B cell (primary cell): ENCODE measurements around the gene NEUROD1. TPM values are rescaled to one million over a fixed set of nuclear protein-coding genes. Genes with fewer than 3 reads are reported as not detected.

Experiments
- ATAC-seq: fragments of 200-7000 bp; cut with Tn5 transposase; one replicate; pipeline ENCODE4 v1.10.0; 2021; ENCODE audit warnings: low read depth, mild to moderate bottlenecking, moderate number of reproducible peaks, moderate library complexity
- CTCF ChIA-PET: fragments of 350-600 bp; sonication (Branson Sonifier 250); formaldehyde crosslinking; loops from one replicate; lab custom pipeline; 2021; ENCODE audit warnings: antibody characterized with exemption, inconsistent platforms; lab: Charles Lee
- POLR2A ChIA-PET: fragments of 350-600 bp; sonication (Branson Sonifier 250); formaldehyde crosslinking; loops from one replicate; lab custom pipeline; 2021; ENCODE audit warnings: antibody characterized with exemption; lab: Charles Lee
- DNase-seq: peaks from one replicate; pipeline ENCODE4 v3.0.0; 2013
- H2AFZ ChIP-seq: 2 replicates; pipeline ENCODE4 v1.6.1; 2012; ENCODE audit warnings: mild to moderate bottlenecking, low read depth, low read length; ENCODE audit not compliant: insufficient read depth, poor library complexity, severe bottlenecking
- H3K27ac ChIP-seq, 2 donors: 1 replicate in 1 of 2; 2 replicates in 1 of 2; pipeline ENCODE4 v1.5.1; 2012 to 2013; ENCODE audit warnings: low read length in 2 of 2, mild to moderate bottlenecking in 2 of 2, moderate library complexity in 1 of 2
- H3K27me3 ChIP-seq, 4 experiments: fragments of 200-600 bp in 1 of 4; sonication (generic) in 1 of 4; replicated peaks in 1 of 4; 1 replicate in 2 of 4; 2 replicates in 2 of 4; pipeline versions ENCODE4 v1.6.1 to v1.7.0; 2013 to 2016; ENCODE audit warnings: low read length in 3 of 4, mild to moderate bottlenecking in 2 of 4, mixed read lengths in 1 of 4, moderate library complexity in 1 of 4; ENCODE audit not compliant: insufficient read depth in 4 of 4, control insufficient read depth in 3 of 4; ENCODE audit errors: control extremely low read depth in 1 of 4
- H3K36me3 ChIP-seq, 2 experiments: replicated peaks in 1 of 2; 1 replicate in 1 of 2; 2 replicates in 1 of 2; pipeline versions ENCODE4 v1.6.1 to v1.7.1; 2013; ENCODE audit warnings: low read length in 1 of 2; ENCODE audit not compliant: insufficient read depth in 2 of 2, control insufficient read depth in 1 of 2; ENCODE audit errors: control extremely low read depth in 1 of 2, extremely low read depth in 1 of 2
- H3K4me1 ChIP-seq, 2 donors: fragments of 200-600 bp in 1 of 2; sonication (generic) in 1 of 2; 1 replicate in 1 of 2; 2 replicates in 1 of 2; pipeline versions ENCODE4 v1.5.1 to v1.6.1; 2013 to 2017; ENCODE audit warnings: low read length in 2 of 2; ENCODE audit not compliant: control insufficient read depth in 2 of 2, insufficient read depth in 2 of 2
- H3K4me2 ChIP-seq: replicated peaks from 2 replicates; pipeline ENCODE3; 2012; ENCODE audit warnings: mild to moderate bottlenecking, low read depth, low read length; ENCODE audit not compliant: poor library complexity, severe bottlenecking
- H3K4me3 ChIP-seq, 5 experiments: fragments of 200-600 bp in 1 of 5; sonication (generic) in 1 of 5; 1 replicate in 3 of 5; 2 replicates in 2 of 5; pipeline versions ENCODE4 v1.5.1 to v1.7.0; 2011 to 2016; ENCODE audit warnings: low read length in 4 of 5, mild to moderate bottlenecking in 4 of 5, low read depth in 2 of 5, control low read depth in 1 of 5, moderate library complexity in 1 of 5; ENCODE audit not compliant: insufficient read depth in 1 of 5; ENCODE audit errors: control extremely low read depth in 1 of 5, extremely low read depth in 1 of 5
- H3K79me2 ChIP-seq: fragments of 200-600 bp; sonication (generic); one replicate; pipeline ENCODE4 v1.6.0; 2016; ENCODE audit warnings: low read length; ENCODE audit not compliant: control insufficient read depth, insufficient read depth
- H3K9ac ChIP-seq: fragments of 200-600 bp; sonication (generic); 2 replicates; pipeline ENCODE4 v1.6.1; 2017; ENCODE audit warnings: mild to moderate bottlenecking, low read length, moderate library complexity
- H3K9me3 ChIP-seq, 3 donors: one replicate each; pipeline versions ENCODE4 v1.6.1 to v1.7.1; 2013; ENCODE audit warnings: low read length in 2 of 3; ENCODE audit not compliant: control insufficient read depth in 2 of 3, insufficient read depth in 1 of 3; ENCODE audit errors: control extremely low read depth in 1 of 3
- H4K20me1 ChIP-seq: 2 replicates; pipeline ENCODE4 v1.6.0; 2012; ENCODE audit warnings: mild to moderate bottlenecking, low read length; ENCODE audit not compliant: insufficient read depth, control insufficient read depth, poor library complexity, severe bottlenecking
- H3K27ac Mint-ChIP-seq: one replicate; pipeline ENCODE4 v1.8.0; 2021; ENCODE audit warnings: mixed read lengths
- H3K27me3 Mint-ChIP-seq: one replicate; pipeline ENCODE4 v1.8.0; 2021; ENCODE audit warnings: mixed read lengths
- H3K4me1 Mint-ChIP-seq: one replicate; pipeline ENCODE4 v1.8.0; 2021; ENCODE audit warnings: mixed read lengths
- H3K4me3 Mint-ChIP-seq: one replicate; pipeline ENCODE4 v1.8.0; 2021; ENCODE audit warnings: mixed read lengths
- H3K9me3 Mint-ChIP-seq: one replicate; pipeline ENCODE4 v1.8.0; 2022; ENCODE audit warnings: mixed read lengths; ENCODE audit not compliant: insufficient read depth
- CTCF ChIP-seq: fragments of 200-600 bp; IDR thresholded peaks from one replicate; pipeline ENCODE4 v1.8.0; 2022; ENCODE audit warnings: antibody characterized with exemption, mild to moderate bottlenecking
- EZH2 ChIP-seq: IDR thresholded peaks from 2 replicates; pipeline ENCODE4 v1.6.1; 2012; ENCODE audit warnings: borderline replicate concordance, low read depth, mild to moderate bottlenecking, moderate library complexity, low read length; ENCODE audit not compliant: insufficient read depth, poor library complexity, severe bottlenecking
- intact Hi-C: fragments of 100-400 bp; cut with micrococcal nuclease; formaldehyde crosslinking; loops from one replicate; pipeline ENCODE4 v1.10.0; 2022
- polyA plus RNA-seq: library from polyadenylated mRNA; depleted of rRNA; stranded (reverse); fragments of >200 nt; gene quantifications from 2 replicates; pipeline ENCODE4 v1.2.3, GENCODE V29; 2012
- total RNA-seq, 2 donors: library from RNA; stranded (reverse); fragments of 120-200 nt in 1 of 2; gene quantifications; 1 replicate in 1 of 2; 2 replicates in 1 of 2; pipeline versions ENCODE4 v1.2.3 to v1.2.4, GENCODE V29; 2013 to 2022

The NEUROD1 gene
- total and polyA plus RNA-seq, 2 donors (not counting 1 experiment from before 2014, with no cell fraction given), result not detected

- intact Hi-C loops, result no loop called here
- peaks cover 0 to 6% (median 4%) of the 10 kb centered on the region in 4 experiments for H3K27me3 ChIP-seq
- ATAC-seq, result no peak
- DNase-seq, result no peak
- no peak overlapping the region for H2AFZ ChIP-seq
- no peaks in the 10 kb centered on the region for H3K4me1 ChIP-seq
- H3K9ac ChIP-seq, result no peak overlapping the region
- H3K4me2 ChIP-seq, result no peak overlapping the region
- Mint-ChIP-seq H3K27me3 (peaks cover 30% of the 10 kb centered on the region), H3K9me3 (no peaks in the 10 kb centered on the region), H3K4me3 (no peak overlapping the region), H3K4me1 (no peaks in the 10 kb centered on the region), H3K27ac (no peak overlapping the region)
- H3K36me3 ChIP-seq, result no peaks in the 10 kb centered on the region
- H3K27ac ChIP-seq, result no peak overlapping the region
- H4K20me1 ChIP-seq, result no peaks in the 10 kb centered on the region
- H3K4me3 ChIP-seq, result no peak overlapping the region
- TF ChIP-seq EZH2 (no peak), CTCF (no peak)
- ChIA-PET POLR2A (no interaction called here), CTCF (no interaction called here)
- no peaks in the 10 kb centered on the region for H3K9me3 ChIP-seq
- no peaks in the 10 kb centered on the region for H3K79me2 ChIP-seq
These were observed 53.6 kb downstream of the NEUROD1 start for GRCh38 chr2:181626671-181627070.

Other genes starting within 250 kb of the NEUROD1 start
- gene ITGA4, start 223.1 kb downstream of the NEUROD1 start, total RNA-seq, result 169 and 174 TPM in 2 replicates
- gene ITGA4, start 223.1 kb downstream of the NEUROD1 start, polyA plus RNA-seq, result 69.2 and 102 TPM in 2 replicates
- not detected in 2 replicates for gene CERKL, start 23.4 kb downstream of the NEUROD1 start, total RNA-seq
- gene CERKL, start 23.4 kb downstream of the NEUROD1 start, polyA plus RNA-seq, result 0.03 TPM in 2 replicates
- 42.5 and 47.6 TPM in 2 replicates for gene ITPRID2, start 211.2 kb upstream of the NEUROD1 start, total RNA-seq
- gene ITPRID2, start 211.2 kb upstream of the NEUROD1 start, polyA plus RNA-seq, result 8.9 and 15.7 TPM in 2 replicates